Endothelial cell of umbilical vein (primary cell): ENCODE measurements around the gene TOP1.

ENCODE experiments used
- CTCF ChIP-seq, 2 donors: IDR thresholded peaks; 1 replicate in 1 of 2; 2 replicates in 1 of 2; pipeline ENCODE4 v1.5.1; 2011; ENCODE audit warnings: low read length in 2 of 2, mild to moderate bottlenecking in 2 of 2, moderate library complexity in 2 of 2, control low read depth in 1 of 2, inconsistent platforms in 1 of 2, low read depth in 1 of 2; ENCODE audit not compliant: insufficient read depth in 1 of 2; ENCODE audit errors: extremely low read depth in 1 of 2
- EZH2 ChIP-seq: IDR thresholded peaks from 2 replicates; pipeline ENCODE4 v1.6.1; 2012; ENCODE audit warnings: borderline replicate concordance, low read depth, mild to moderate bottlenecking, moderate library complexity, low read length, inconsistent platforms; ENCODE audit not compliant: severe bottlenecking
- FOS ChIP-seq: IDR thresholded peaks from 2 replicates; pipeline ENCODE4 v1.6.1; 2011; ENCODE audit warnings: mild to moderate bottlenecking, low read length, moderate library complexity, borderline replicate concordance; ENCODE audit not compliant: insufficient read depth
- GATA2 ChIP-seq: IDR thresholded peaks from 2 replicates; pipeline ENCODE4 v1.7.0; 2011; ENCODE audit warnings: low read depth, mild to moderate bottlenecking, moderate library complexity, mixed read lengths, low read length; ENCODE audit not compliant: insufficient read length, insufficient read depth
- JUN ChIP-seq: IDR thresholded peaks from 2 replicates; pipeline ENCODE4 v1.6.1; 2011; ENCODE audit warnings: borderline replicate concordance, low read depth; ENCODE audit not compliant: insufficient read length, insufficient read depth
- MAX ChIP-seq: IDR thresholded peaks from 2 replicates; pipeline ENCODE4 v1.6.1; 2011; ENCODE audit not compliant: insufficient read depth, insufficient read length
- MYC ChIP-seq: IDR thresholded peaks from one replicate; pipeline ENCODE4 v1.6.1; 2011; ENCODE audit warnings: mild to moderate bottlenecking, low read depth, low read length
- POLR2A ChIP-seq: IDR thresholded peaks from 2 replicates; pipeline ENCODE4 v1.6.1; 2012; ENCODE audit warnings: low read depth, mild to moderate bottlenecking, control low read depth, low read length
- POLR2AphosphoS5 ChIP-seq: IDR thresholded peaks from 2 replicates; pipeline ENCODE4 v1.6.1; 2012; ENCODE audit warnings: low read depth, mild to moderate bottlenecking, control low read depth, low read length, moderate library complexity; ENCODE audit not compliant: insufficient read depth

GRCh38 chr20:41148942-41149341 is 120.3 kb downstream of the TOP1 start:
- TF ChIP-seq POLR2A (no peak), CTCF (IDR thresholded peaks at IDR 0.05; ENCODE audit: extremely low read depth in 1 of 2, insufficient read depth in 1 of 2, low read depth in 1 of 2, low read length in 2 of 2) (no peak), MYC (no peak), EZH2 (no peak), MAX (no peak), POLR2AphosphoS5 (no peak), FOS (no peak), JUN (no peak), GATA2 (no peak)
